Body of pancreas (tissue), 4 donors: ENCODE measurements around the gene WSB1.

Experiments
- POLR2A ChIP-seq, 3 donors: fragments of 450-650 bp; IDR thresholded peaks; one replicate each; pipeline ENCODE4 v1.6.1; 2016; ENCODE audit warnings: antibody characterized with exemption in 3 of 3, mild to moderate bottlenecking in 2 of 3
- TF ChIP-seq, protein P1 (sequence below), 7 experiments: fragments of 450-650 bp in 4 of 7; fragments of 200-600 bp in 3 of 7; sonication (generic) in 3 of 7; IDR thresholded peaks; one replicate each; pipeline ENCODE4 v1.5.1; 2016 to 2019; ENCODE audit warnings: antibody characterized with exemption in 7 of 7

DNA sequence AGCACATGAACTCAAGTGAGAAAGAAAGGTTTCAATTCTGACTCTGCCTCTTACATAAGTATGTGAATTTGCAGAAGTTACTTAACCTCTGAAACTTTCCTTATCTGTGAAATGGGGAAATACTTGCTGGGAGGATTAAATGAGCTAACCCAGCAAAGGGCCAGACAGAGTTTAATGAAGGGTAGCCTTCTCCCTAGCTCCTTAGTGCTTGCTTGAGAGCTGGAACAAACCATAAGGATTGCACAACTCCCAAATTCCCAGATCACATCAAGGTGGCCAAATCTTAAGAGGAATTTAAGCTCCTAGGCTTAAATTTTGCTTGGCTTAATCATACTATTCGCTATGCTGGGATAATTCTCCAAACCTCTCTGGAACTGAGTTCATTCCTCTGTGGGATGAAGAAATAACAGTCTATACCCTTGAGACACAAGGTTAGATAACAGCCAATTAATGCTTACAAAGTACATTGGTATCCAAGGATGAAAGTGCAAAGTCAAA is 11.8 kb upstream of the WSB1 start:
- TF ChIP-seq, protein P1, sequence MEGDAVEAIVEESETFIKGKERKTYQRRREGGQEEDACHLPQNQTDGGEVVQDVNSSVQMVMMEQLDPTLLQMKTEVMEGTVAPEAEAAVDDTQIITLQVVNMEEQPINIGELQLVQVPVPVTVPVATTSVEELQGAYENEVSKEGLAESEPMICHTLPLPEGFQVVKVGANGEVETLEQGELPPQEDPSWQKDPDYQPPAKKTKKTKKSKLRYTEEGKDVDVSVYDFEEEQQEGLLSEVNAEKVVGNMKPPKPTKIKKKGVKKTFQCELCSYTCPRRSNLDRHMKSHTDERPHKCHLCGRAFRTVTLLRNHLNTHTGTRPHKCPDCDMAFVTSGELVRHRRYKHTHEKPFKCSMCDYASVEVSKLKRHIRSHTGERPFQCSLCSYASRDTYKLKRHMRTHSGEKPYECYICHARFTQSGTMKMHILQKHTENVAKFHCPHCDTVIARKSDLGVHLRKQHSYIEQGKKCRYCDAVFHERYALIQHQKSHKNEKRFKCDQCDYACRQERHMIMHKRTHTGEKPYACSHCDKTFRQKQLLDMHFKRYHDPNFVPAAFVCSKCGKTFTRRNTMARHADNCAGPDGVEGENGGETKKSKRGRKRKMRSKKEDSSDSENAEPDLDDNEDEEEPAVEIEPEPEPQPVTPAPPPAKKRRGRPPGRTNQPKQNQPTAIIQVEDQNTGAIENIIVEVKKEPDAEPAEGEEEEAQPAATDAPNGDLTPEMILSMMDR (IDR thresholded peaks at IDR 0.05), result no peak
- no peak for TF ChIP-seq POLR2A (IDR thresholded peaks at IDR 0.05)
